ENCODE data around the gene KRTAP4-11. TPM values are rescaled to one million over a fixed set of nuclear protein-coding genes. Genes with fewer than 3 reads are reported as not detected.

Gene KRTAP4-11
- polyA plus RNA-seq, 1 of the 3 experiments (the other 2 are of a cell fraction), result not detected

DNA sequence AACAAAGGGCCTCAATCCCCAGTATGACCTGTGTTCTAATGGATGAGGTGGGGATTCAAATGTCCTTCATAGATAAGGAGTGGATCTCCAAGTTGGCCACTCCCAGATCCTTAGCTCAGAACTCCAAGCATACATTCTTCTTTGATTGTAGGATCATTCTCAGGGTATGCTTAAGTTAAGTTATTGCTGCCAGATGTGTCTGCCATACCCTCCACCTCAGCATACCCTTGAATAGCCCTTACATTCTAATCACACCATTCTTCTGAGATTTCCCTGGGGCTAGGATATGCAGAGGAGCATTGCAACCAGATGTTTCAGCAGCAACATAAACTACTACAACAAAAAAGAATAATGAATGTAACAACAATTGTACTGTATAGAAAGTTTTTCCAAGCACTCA lies 50.9 kb downstream of the KRTAP4-11 start:
- CTCF ChIA-PET, result no interaction called here
- Histone ChIP-seq H3K27me3 (ENCODE audit: insufficient read depth) (no peaks in the 10 kb centered on the region), H3K4me1 (ENCODE audit: control insufficient read depth in 1 of 2, insufficient read depth in 2 of 2, low read depth in 1 of 2, low read length in 1 of 2) (peaks cover 0 to 8% of the 10 kb centered on the region in 2 experiments; a peak in 1 of 4 replicates), H3K4me3 (ENCODE audit: low read depth in 2 of 2, low read length in 1 of 2) (no peak overlapping the region), H3F3A (replicated peaks; ENCODE audit: insufficient read depth) (no peaks in the 10 kb centered on the region), H3K9me3 (no peaks in the 10 kb centered on the region), H3K79me2 (ENCODE audit: insufficient read depth) (no peaks in the 10 kb centered on the region), H3K9me2 (no peaks in the 10 kb centered on the region), H3K4me2 (no peak overlapping the region), H3K27ac (ENCODE audit: low read depth in 2 of 2, low read length in 1 of 2) (no peak overlapping the region), H2AFZ (ENCODE audit: low read depth) (no peak overlapping the region), H3K36me3 (replicated peaks in 1 of 2; ENCODE audit: control insufficient read depth in 1 of 2, insufficient read depth in 2 of 2, low read length in 1 of 2) (no peaks in the 10 kb centered on the region), H3K9ac (no peak overlapping the region), H4K20me1 (ENCODE audit: insufficient read depth) (no peaks in the 10 kb centered on the region)
- no peak for DNase-seq
- POLR2A ChIA-PET, result no interaction called here
- TF ChIP-seq YY1 (IDR thresholded peaks at IDR 0.05; ENCODE audit: low read depth), result no peak
- TF ChIP-seq, protein P1, sequence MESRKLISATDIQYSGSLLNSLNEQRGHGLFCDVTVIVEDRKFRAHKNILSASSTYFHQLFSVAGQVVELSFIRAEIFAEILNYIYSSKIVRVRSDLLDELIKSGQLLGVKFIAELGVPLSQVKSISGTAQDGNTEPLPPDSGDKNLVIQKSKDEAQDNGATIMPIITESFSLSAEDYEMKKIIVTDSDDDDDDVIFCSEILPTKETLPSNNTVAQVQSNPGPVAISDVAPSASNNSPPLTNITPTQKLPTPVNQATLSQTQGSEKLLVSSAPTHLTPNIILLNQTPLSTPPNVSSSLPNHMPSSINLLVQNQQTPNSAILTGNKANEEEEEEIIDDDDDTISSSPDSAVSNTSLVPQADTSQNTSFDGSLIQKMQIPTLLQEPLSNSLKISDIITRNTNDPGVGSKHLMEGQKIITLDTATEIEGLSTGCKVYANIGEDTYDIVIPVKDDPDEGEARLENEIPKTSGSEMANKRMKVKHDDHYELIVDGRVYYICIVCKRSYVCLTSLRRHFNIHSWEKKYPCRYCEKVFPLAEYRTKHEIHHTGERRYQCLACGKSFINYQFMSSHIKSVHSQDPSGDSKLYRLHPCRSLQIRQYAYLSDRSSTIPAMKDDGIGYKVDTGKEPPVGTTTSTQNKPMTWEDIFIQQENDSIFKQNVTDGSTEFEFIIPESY (IDR thresholded peaks at IDR 0.05; ENCODE audit: borderline replicate concordance, low read depth), result no peak
- TF ChIP-seq, protein P2, sequence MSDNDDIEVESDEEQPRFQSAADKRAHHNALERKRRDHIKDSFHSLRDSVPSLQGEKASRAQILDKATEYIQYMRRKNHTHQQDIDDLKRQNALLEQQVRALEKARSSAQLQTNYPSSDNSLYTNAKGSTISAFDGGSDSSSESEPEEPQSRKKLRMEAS (IDR thresholded peaks at IDR 0.05; ENCODE audit: low read depth), result no peak
- TF ChIP-seq FOXJ3 (CRISPR knock-in tag; IDR thresholded peaks at IDR 0.05), result no peak

Other genes starting within 250 kb of the KRTAP4-11 start
- not detected in 2 replicates for gene KRT20, start 233.1 kb downstream of the KRTAP4-11 start, polyA plus RNA-seq (2012; rRNA removed)
- not detected in 2 replicates for gene KRT23, start 180.7 kb downstream of the KRTAP4-11 start, polyA plus RNA-seq (2012; rRNA removed)
- not detected in 2 replicates for gene KRT39, start 151.4 kb downstream of the KRTAP4-11 start, polyA plus RNA-seq (2012; rRNA removed)
- gene KRT40, start 134.0 kb downstream of the KRTAP4-11 start, polyA plus RNA-seq (2012; rRNA removed), result not detected in 2 replicates
- gene KRTAP3-3, start 124.2 kb downstream of the KRTAP4-11 start, polyA plus RNA-seq (2012; rRNA removed), result not detected in 2 replicates
- gene KRTAP3-2, start 118.5 kb downstream of the KRTAP4-11 start, polyA plus RNA-seq (2012; rRNA removed), result not detected in 2 replicates
- not detected in 2 replicates for gene KRTAP3-1, start 109.2 kb downstream of the KRTAP4-11 start, polyA plus RNA-seq (2012; rRNA removed)
- gene KRTAP1-5, start 91.2 kb downstream of the KRTAP4-11 start, polyA plus RNA-seq (2012; rRNA removed), result not detected in 2 replicates
- gene KRTAP1-4, start 88.2 kb downstream of the KRTAP4-11 start, polyA plus RNA-seq (2012; rRNA removed), result not detected in 2 replicates
- gene KRTAP1-3, start 83.5 kb downstream of the KRTAP4-11 start, polyA plus RNA-seq (2012; rRNA removed), result not detected in 2 replicates
- not detected in 2 replicates for gene KRTAP1-1, start 76.9 kb downstream of the KRTAP4-11 start, polyA plus RNA-seq (2012; rRNA removed)
- gene KRTAP2-1, start 71.1 kb downstream of the KRTAP4-11 start, polyA plus RNA-seq (2012; rRNA removed), result not detected in 2 replicates
- not detected in 2 replicates for gene KRTAP2-2, start 63.1 kb downstream of the KRTAP4-11 start, polyA plus RNA-seq (2012; rRNA removed)
- gene KRTAP2-3, start 58.3 kb downstream of the KRTAP4-11 start, polyA plus RNA-seq (2012; rRNA removed), result 0.36 and 0.39 TPM in 2 replicates
- gene KRTAP2-4, start 52.5 kb downstream of the KRTAP4-11 start, polyA plus RNA-seq (2012; rRNA removed), result not detected in 2 replicates
- not detected in 2 replicates for gene KRTAP4-7, start 34.2 kb downstream of the KRTAP4-11 start, polyA plus RNA-seq (2012; rRNA removed)
- gene KRTAP4-8, start 20.2 kb downstream of the KRTAP4-11 start, polyA plus RNA-seq (2012; rRNA removed), result not detected in 2 replicates
- not detected in 2 replicates for gene KRTAP4-16, start 16.2 kb downstream of the KRTAP4-11 start, polyA plus RNA-seq (2012; rRNA removed)
- not detected in 2 replicates for gene KRTAP4-9, start 13.0 kb downstream of the KRTAP4-11 start, polyA plus RNA-seq (2012; rRNA removed)
- not detected in 2 replicates for gene KRTAP4-12, start 5.8 kb upstream of the KRTAP4-11 start, polyA plus RNA-seq (2012; rRNA removed)
- not detected in 2 replicates for gene KRTAP4-6, start 22.2 kb upstream of the KRTAP4-11 start, polyA plus RNA-seq (2012; rRNA removed)
- not detected in 2 replicates for gene KRTAP4-5, start 31.5 kb upstream of the KRTAP4-11 start, polyA plus RNA-seq (2012; rRNA removed)
- gene KRTAP4-4, start 42.4 kb upstream of the KRTAP4-11 start, polyA plus RNA-seq (2012; rRNA removed), result not detected in 2 replicates
- gene KRTAP4-3, start 49.8 kb upstream of the KRTAP4-11 start, polyA plus RNA-seq (2012; rRNA removed), result not detected in 2 replicates
- not detected in 2 replicates for gene KRTAP4-2, start 59.8 kb upstream of the KRTAP4-11 start, polyA plus RNA-seq (2012; rRNA removed)
- gene KRTAP4-1, start 66.5 kb upstream of the KRTAP4-11 start, polyA plus RNA-seq (2012; rRNA removed), result not detected in 2 replicates
- gene KRTAP9-1, start 71.5 kb upstream of the KRTAP4-11 start, polyA plus RNA-seq (2012; rRNA removed), result not detected in 2 replicates
- not detected in 2 replicates for gene KRTAP9-2, start 108.3 kb upstream of the KRTAP4-11 start, polyA plus RNA-seq (2012; rRNA removed)
- gene KRTAP9-3, start 114.1 kb upstream of the KRTAP4-11 start, polyA plus RNA-seq (2012; rRNA removed), result not detected in 2 replicates
- gene KRTAP9-8, start 119.6 kb upstream of the KRTAP4-11 start, polyA plus RNA-seq (2012; rRNA removed), result not detected in 2 replicates
- gene KRTAP9-4, start 131.3 kb upstream of the KRTAP4-11 start, polyA plus RNA-seq (2012; rRNA removed), result not detected in 2 replicates
- gene KRTAP9-9, start 137.0 kb upstream of the KRTAP4-11 start, polyA plus RNA-seq (2012; rRNA removed), result not detected in 2 replicates
- gene KRTAP9-6, start 147.0 kb upstream of the KRTAP4-11 start, polyA plus RNA-seq (2012; rRNA removed), result not detected in 2 replicates
- not detected in 2 replicates for gene KRTAP9-7, start 157.3 kb upstream of the KRTAP4-11 start, polyA plus RNA-seq (2012; rRNA removed)
- not detected in 2 replicates for gene KRTAP29-1, start 184.5 kb upstream of the KRTAP4-11 start, polyA plus RNA-seq (2012; rRNA removed)
- gene KRTAP16-1, start 190.9 kb upstream of the KRTAP4-11 start, polyA plus RNA-seq (2012; rRNA removed), result not detected in 2 replicates
- gene KRTAP17-1, start 197.3 kb upstream of the KRTAP4-11 start, polyA plus RNA-seq (2012; rRNA removed), result not detected in 2 replicates
- gene KRT33A, start 232.5 kb upstream of the KRTAP4-11 start, polyA plus RNA-seq (2012; rRNA removed), result not detected in 2 replicates

Measured in SK-N-SH (cell line).